GM13976 (cell line): Measurements from ENCODE around the gene ARHGAP42.

Experiments used
- DNase-seq: peaks from one replicate; pipeline ENCODE4 v3.0.0; 2012; ENCODE audit warnings: low spot score
- in situ Hi-C: fragments of 300-500 bp; cut with MboI; formaldehyde crosslinking; loops from one replicate; pipeline ENCODE4 v1.12.0; 2022; ENCODE audit warnings: low sequenced_read_pairs, mixed read lengths, inconsistent platforms; ENCODE audit not compliant: unreplicated experiment
- TF ChIP-seq, protein P1 (sequence below): IDR thresholded peaks from 2 replicates; pipeline ENCODE4 v1.5.1; 2012; ENCODE audit warnings: borderline replicate concordance, mild to moderate bottlenecking; ENCODE audit not compliant: insufficient read depth; ENCODE audit errors: extremely low read depth, missing control alignments, control extremely low read depth

ARHGAP42 gene

DNA sequence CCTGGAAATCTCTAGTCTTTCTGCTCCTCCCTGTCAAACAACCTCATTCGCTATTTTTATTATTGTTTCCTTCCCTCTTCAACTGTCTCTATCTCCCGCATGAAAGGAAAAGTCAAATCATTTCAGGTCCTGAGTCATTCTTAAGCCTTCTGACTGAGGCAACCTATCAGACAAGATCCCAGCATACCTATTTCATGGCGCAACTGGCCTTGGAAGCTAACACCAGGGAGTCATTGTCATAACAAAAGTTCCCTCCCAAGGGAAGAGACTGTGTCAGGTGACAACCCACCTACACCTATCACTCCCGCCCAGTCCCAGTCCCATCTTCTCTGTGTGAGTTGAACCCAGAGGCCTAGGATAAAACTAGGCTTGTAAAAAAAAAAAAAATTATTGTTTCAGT, 10.2 kb upstream of the ARHGAP42 start:
- in situ Hi-C loops: loop anchor here (25.0 kb wide), 1 partner anchor 185 kb away; no protein-coding TSS in a partner anchor
- TF ChIP-seq, protein P1, sequence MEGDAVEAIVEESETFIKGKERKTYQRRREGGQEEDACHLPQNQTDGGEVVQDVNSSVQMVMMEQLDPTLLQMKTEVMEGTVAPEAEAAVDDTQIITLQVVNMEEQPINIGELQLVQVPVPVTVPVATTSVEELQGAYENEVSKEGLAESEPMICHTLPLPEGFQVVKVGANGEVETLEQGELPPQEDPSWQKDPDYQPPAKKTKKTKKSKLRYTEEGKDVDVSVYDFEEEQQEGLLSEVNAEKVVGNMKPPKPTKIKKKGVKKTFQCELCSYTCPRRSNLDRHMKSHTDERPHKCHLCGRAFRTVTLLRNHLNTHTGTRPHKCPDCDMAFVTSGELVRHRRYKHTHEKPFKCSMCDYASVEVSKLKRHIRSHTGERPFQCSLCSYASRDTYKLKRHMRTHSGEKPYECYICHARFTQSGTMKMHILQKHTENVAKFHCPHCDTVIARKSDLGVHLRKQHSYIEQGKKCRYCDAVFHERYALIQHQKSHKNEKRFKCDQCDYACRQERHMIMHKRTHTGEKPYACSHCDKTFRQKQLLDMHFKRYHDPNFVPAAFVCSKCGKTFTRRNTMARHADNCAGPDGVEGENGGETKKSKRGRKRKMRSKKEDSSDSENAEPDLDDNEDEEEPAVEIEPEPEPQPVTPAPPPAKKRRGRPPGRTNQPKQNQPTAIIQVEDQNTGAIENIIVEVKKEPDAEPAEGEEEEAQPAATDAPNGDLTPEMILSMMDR: no peak
- no peak for DNase-seq

DNA sequence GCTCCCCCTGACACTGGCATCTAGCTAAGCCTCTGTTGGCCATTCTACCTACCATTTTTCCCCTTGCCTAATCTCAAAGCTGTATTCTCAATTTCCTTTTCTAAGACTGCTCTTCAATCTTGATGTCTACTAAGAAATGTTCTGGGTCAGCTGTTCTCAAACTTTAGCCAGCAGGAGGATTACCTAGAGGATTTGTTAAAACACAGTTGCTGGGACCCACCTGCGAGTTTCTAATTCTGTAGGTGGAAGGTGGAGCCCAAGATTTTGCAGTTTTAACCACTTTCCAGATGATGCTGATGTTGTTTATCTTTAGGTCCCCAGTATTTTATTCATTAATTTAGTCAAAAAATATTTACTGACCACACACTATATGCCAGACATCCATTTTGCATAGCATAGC, 9.3 kb upstream of the ARHGAP42 start:
- TF ChIP-seq, protein P1: no peak
- in situ Hi-C loops: loop anchor here (25.0 kb wide), 1 partner anchor 185 kb away; no protein-coding TSS in a partner anchor
- DNase-seq: no peak

DNA sequence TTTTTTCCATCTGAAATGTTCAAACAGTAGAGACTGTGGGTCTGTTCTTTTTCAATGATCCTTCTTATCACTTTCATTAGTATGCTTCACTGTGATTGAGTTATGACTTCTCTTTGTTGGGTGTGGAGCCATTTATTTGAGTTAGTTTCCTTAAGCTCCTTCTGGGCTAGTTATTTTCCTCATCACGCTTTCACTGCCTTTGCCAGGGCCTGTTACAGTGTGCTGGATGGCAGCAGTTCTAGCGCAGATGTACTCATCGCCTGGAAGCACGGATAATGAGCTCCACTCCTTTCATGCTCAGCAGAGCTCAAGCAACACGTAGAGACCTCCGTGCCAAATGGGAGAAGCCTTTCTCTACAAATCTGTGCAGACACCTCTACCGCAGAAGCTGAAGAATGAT, 7.0 kb upstream of the ARHGAP42 start:
- TF ChIP-seq, protein P1: no peak
- in situ Hi-C loops: loop anchor here (25.0 kb wide), 1 partner anchor 182 kb away; no protein-coding TSS in a partner anchor
- no peak for DNase-seq

DNA sequence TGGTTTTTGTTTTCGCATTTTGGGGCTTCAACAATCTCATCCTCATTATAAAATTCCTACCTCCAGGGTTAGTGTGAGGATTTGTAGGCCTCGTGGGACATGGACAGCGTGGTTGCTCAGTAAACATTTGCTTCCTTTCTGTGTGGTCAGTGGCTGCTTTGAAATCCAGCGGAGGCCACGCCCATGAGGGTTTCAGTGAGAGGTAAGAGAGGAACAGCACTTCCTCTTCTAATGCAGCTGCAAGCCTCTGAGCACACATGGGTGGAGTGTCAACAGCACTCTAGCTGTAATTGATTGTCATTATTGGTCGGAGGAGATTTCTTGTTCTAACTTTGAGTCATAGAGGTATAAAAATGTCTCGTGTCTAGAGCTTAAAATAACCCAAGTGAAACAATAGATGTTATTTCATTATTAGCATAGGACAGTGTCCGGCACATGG, 6.0 kb upstream of the ARHGAP42 start:
- in situ Hi-C loops: loop anchor here (25.0 kb wide), 1 partner anchor 181 kb away; no protein-coding TSS in a partner anchor
- TF ChIP-seq, protein P1: no peak
- peak; percentile 86 for DNase-seq

DNA sequence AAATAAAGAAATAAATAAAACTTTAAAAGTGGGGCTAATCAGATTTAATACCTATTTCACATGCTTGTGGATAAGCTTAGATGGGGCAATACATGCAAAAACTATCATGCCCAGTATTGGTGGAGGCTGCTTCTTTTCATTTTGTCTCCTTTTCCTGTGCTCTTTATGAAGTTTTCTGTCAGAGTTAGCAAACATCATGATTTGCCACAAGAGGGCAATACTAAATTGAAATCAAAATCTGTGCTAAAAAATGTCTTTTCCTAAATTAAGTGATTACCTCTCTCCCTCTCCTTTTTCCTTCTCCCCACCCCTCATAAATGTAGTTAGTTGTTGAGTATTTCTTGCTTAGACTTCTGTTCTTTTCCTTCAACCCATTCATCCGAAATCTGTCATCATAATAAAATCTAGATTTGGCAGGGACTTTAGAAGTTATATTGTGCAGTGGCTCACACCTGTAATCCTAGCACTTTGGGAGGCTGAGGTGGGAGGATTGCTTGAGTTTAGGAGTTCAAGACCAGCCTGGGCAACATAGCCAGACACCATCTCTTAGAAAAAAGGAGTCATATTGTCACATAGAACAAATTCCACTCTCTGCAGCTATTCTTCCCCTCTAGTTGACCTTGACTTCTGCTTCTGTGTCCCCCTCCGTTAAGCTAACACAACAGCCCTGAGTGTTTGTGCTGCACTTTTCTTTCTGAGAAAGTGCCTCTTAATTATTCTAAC, 4.7 kb upstream of the ARHGAP42 start:
- TF ChIP-seq, protein P1: no peak
- DNase-seq: no peak
- in situ Hi-C loops: loop anchor here (25.0 kb wide), 1 partner anchor 180 kb away; no protein-coding TSS in a partner anchor

DNA sequence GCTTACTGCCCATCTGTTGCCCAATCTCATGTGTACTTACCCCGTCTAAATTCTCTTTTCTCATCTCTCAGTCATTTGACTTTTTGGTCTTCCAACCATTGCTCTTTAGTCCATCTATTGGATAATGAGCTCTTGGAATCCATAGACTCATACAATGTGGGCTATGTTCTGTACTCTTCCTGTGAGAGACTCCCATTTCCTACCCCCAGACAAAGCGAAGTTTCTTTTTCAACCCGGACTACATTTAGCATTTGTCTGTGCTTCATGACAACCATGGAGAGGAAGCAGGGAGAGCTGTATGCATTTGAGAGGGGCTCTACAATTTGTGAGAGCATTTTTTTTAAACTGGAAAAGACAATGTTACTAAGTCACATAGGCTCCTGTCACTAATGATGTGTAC, 4.0 kb upstream of the ARHGAP42 start:
- no peak for DNase-seq
- TF ChIP-seq, protein P1: no peak
- in situ Hi-C loops: loop anchor here (25.0 kb wide), 1 partner anchor 179 kb away; no protein-coding TSS in a partner anchor
